HG03064 (cell line): ENCODE results near the gene TM2D3.
"Not testable (repeated sequence)": the region's sequence is repeated elsewhere in the genome, so short reads cannot be mapped to it uniquely, and the experiment has no call there.

Source experiments
- ATAC-seq: cut with Tn5 transposase; IDR thresholded peaks from one replicate; pipeline ENCODE4 v1.9.1; 2021; ENCODE audit warnings: low read depth; ENCODE audit not compliant: unreplicated experiment

TM2D3 gene

DNA sequence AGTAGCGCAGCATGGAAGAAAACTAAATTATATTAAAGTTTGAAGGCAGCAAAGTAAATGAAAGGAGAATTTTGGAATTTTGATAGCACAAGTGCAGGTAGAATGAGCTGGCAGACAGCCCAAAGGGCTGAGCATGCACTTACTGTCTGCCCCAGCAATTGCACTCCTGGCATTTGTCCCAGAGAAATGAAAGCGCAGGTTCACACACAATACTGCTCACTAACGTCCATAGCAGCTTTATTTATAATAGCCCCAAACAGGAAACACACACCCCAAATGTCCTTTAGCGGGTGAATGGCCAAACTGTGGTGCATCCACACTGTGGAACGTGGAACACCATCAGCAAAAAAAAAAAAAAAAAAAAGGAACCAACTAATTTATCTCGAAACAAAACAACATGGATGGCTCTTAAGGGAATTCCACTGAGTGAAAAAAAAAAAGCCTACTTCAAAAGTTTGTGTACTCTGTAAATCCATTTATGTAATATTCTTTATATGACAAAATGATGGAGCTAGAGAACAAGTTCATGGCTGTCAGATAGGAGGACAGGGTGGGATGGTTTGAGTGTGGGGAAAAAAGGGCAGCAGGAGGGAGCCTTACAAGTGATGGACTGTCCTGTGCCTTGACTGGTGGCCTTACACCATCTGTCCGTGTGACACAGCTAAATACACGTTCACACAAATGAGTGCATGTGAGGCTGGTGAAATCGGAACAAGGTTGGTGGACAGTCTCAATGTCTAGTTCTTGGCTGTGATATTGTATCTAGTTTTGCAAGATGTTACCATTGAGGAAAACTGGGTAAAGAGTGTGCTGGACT, 6.0 kb upstream of the TM2D3 start:
- ATAC-seq = no peak

- no peak for ATAC-seq
These were observed 5.0 kb upstream of the TM2D3 start for GRCh38 chr15:101657171-101657570.

GRCh38 chr15:101654624-101655337, 2.6 kb upstream of the TM2D3 start:
- ATAC-seq = not testable (repeated sequence)

- ATAC-seq = no peak
These were observed 2.0 kb upstream of the TM2D3 start for GRCh38 chr15:101654171-101654570.

- ATAC-seq = no peak
These were observed 727 bp upstream of the TM2D3 start for GRCh38 chr15:101652786-101653430.

DNA sequence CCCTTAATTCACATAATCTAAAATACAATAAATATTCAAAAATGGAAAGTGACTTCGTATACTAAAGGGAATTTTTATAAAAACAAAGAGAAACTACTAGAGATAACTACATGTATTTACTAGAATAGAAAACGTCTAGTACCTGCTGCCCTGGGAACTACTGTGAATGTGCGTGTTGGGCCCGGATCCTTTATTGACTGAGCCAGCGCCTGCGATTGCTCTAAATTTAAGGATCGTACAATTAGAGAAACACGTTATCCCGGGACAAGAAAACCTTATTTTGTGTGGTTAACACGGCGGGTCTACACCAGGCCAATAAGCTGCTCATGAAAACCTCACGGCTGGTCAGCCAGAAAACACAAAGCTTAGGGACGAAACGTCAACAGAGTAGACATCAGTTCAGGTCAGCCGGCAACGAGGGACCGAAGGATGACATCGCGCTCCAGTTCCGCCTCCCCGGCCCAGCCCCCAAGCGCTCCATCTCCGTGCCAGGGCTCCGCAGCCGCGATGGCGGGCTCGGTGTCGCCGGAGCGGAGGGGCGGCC, 555 bp downstream of the TM2D3 start:
- peak; percentile 48 for ATAC-seq

GRCh38 chr15:101650145-101650544, 2.0 kb downstream of the TM2D3 start:
- ATAC-seq = no peak

DNA sequence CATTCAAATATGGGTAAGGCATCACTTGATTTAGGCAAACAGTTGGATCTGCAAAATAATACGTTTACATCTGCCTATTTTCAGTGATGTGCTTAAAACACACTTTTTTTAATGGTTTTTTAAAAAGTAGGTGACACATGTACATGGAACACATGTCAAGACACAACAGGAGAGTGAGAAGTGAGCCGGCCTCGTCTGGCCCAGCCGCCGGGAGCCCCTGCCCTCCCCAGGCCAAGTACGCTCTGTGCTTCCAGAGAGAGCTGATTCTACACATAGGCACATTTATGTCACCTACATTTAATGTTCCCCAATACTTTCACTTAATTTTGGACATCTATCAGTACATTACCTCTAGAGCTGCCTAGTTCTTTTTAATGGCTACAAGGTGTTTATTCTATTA, 3.8 kb downstream of the TM2D3 start:
- no peak for ATAC-seq

DNA sequence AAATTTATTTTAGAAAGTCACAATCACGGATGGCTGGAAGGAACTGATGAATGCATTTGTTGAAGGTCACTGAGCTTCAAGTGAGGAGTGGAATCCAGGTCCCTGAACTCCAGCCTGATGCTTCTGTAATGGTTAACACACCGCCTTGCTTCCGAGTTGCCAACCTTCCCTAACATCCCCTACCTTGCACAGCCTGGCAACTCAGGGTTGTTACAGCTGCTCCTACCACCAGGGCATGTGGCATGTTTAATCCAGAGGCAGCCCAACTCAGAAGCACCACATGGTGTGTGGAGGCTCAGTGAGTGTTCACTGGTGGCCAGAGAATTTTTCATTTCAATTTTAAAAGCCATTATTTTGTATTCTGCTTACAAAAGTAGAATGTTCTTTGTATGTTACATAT, 4.9 kb downstream of the TM2D3 start:
- no peak for ATAC-seq

DNA sequence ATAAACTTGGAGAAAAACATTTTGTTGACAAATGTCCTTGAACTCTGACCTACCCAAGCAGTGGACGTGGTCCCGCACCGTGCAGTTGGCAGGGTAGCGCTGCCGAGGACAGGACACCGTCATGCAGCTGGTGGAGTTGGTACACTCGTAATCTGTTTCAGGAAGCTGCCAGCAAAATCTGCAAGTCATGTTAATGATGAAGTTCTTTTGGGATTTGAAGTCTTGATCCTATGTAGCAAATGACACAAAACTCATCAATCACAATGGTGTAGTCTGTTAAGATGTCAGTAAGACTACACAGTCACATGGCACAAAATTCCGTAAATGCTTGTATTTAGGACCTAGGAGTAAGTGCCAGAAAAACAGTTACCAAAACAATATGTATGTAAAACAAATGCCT, 5.5 kb downstream of the TM2D3 start:
- no peak for ATAC-seq

GRCh38 chr15:101642361-101642760, 9.8 kb downstream of the TM2D3 start:
- ATAC-seq = no peak

GRCh38 chr15:101641894-101642293, 10.3 kb downstream of the TM2D3 start:
- ATAC-seq = no peak

DNA sequence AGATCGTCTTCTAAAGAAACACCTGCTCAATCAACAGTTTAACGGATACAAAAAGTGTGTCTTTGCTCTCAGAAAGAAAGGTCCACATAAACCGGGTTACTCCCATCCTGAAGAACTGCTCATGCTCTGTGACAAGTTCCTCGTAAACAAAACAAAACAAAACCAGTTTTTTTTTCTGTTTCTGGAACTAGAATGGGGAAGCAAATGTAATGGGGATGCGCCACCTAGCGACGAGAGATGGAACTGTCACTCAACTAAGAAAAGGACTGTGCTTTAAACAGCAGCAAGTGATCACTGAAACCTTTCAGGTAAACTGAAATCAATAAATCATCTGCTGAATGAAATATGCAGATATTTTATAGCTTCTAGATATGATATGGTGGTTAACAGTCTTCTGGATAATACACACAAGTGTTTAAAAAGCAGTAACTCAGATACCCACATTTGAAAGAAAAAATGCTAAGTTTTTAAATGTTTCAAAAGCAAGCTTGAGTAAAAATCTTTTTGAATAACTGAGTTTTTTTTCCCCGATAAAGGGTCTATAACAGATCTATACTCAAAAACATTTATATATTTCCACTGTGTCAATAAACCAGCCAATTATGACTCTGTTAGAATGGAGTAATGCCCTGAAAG, 10.9 kb downstream of the TM2D3 start:
- ATAC-seq = no peak

GRCh38 chr15:101639667-101640066, 12.5 kb downstream of the TM2D3 start:
- ATAC-seq = no peak

GRCh38 chr15:101637919-101638318, 14.3 kb downstream of the TM2D3 start:
- no peak for ATAC-seq

DNA sequence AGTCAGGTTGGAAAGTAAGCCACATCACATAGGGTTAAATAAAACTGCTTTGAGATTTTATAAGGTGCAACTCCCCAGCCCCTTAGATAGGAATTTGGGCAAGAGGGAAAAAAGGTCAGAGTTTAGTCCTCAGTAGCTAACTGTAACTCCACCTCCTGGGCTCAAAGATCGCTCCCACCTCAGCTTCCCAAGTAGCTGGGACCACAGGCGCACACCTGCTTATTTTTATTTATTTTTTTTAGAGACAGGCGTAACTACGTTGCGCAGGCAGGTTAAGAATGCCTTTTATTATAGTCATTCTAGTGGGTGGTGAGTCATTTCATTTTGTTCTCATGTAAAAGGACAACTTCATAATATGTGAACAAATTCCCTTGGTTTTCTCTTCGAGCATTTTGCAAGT, 14.7 kb downstream of the TM2D3 start:
- no peak for ATAC-seq

DNA sequence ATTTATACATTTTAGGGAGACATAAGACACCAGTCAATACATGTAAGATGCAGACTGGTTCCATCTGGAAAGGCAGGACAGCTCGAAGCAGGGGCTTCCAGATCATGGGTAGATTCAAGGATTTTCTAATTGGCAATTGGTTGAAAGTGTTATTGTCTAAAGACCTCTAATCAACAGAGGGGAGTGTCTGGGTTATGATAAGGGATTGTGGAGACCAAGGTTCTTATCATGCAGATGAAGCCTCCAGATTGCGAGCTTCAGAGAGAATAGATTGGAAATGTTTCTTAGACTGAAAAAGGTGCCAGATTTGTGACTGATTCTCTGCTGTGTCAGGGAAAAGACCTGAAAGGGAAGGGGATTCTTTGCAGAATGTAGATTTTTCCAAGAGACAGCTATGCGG, 15.1 kb downstream of the TM2D3 start:
- ATAC-seq = no peak

- no peak for ATAC-seq
These were observed 16.0 kb downstream of the TM2D3 start for GRCh38 chr15:101635944-101636727.

DNA sequence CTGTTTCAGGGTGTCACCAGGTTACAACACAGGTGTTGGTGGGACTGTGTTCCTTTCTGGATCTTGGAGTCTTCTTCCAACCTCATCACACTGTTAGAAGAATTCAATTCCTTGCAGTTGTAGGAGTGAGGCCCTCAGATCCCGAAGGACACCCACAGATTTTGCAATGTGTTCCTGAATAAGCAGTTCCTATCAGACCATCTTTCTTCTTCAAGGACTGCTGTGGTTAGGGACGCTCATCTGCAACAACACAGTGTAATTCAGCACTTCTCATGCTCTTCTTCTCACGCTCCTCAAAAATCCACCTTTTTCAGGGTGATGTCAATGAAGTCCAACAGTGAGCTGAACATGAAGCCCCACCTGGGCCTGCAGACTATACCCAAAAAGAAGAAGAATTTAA, 18.8 kb downstream of the TM2D3 start:
- no peak for ATAC-seq

DNA sequence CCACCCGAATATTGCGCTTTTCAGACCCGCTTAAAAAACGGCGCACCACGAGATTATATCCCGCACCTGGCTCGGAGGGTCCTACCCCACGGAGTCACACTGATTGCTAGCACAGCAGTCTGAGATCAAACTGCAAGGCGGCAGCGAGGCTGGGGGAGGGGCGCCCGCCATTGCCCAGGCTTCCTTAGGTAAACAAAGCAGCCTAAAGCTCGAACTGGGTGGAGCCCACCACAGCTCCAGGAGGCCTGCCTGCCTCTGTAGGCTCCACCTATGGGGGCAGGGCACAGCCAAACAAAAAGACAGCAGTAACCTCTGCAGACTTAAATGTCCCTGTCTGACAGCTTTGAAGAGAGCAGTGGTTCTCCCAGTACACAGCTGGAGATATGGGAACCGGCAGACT, 25.5 kb downstream of the TM2D3 start:
- not testable (repeated sequence) for ATAC-seq
